NCI-H774 (cell line): ENCODE data around the gene NUDT2.
A peak's percentile ranks its signal among the peaks of the same experiment; 100 is the strongest.
"Not testable (repeated sequence)": the region's sequence is repeated elsewhere in the genome, so short reads cannot be mapped to it uniquely, and the experiment has no call there.

Source experiments
- DNase-seq: peaks from one replicate; lab custom pipeline; 2025; lab: John Stamatoyannopoulos, UW

The NUDT2 gene

DNA sequence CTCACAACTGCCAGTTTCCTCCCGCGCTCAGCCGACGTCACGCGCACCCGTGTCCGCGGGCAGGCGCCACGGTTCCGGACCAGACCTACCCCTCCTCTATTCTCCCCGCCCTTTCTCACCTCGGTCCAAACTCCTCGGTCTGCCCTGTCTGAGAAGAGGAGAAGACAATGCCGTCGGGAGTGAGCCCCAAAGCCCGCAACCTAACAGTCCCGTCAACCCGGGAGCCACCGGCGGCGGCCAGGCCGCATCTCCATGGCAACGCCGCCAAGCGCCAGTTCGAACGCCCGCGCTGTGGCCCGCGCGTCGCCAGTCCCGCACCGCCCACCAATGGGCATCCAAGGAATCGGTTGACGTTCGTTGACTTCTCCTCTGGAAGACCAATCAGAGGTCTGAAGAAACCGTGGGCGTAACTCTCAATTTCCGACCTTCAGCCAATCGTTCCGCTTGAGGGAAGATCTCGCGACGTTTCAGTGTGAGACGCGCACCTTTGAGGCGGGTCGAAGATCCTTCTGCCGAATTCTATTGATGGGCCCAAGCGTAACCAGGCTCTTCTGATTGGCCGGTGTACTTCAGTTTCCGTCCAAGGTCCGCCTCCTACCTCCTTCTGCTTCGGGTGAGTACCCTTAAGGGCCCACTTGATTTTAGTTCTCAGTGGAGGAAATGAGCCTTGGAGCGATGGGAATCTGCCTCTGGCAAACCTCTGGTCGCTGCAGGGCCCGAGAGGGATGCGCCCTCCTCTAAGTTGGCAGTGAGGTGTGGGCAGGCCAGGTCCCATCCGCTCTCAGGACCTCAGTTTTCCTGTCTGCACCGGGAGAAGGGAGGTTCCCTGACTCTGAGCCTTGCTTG lies at the start of gene NUDT2, which contains the start of gene KIF24:
Gene NUDT2 (plus strand): TSS at position 583 of the 846 bp plus-strand sequence. CDS start 9,471 bp downstream, outside the sequence.
Gene KIF24 (minus strand): TSS at position 282 of the 846 bp plus-strand sequence. CDS start 17,922 bp downstream, outside the sequence.
- peak; percentile 99 for DNase-seq

DNA sequence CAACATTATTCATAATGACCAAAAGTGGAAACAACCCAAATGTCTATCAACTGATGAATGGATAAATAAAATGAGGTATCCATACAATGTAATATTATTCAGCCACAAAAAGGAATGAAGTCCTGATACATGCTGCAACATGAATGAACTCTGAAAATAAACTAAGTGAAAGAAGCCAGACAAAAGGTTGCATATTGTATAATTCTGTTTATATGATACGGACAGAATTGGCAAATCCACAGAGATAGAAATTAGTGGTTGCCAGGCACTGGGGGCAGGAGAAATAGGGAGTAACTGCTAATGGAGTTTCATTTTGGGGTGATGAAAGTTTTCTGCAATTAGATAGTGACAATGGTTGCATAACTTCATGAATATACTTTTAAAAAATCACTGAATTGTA lies 47.3 kb upstream of the NUDT2 start:
- no peak for DNase-seq

DNA sequence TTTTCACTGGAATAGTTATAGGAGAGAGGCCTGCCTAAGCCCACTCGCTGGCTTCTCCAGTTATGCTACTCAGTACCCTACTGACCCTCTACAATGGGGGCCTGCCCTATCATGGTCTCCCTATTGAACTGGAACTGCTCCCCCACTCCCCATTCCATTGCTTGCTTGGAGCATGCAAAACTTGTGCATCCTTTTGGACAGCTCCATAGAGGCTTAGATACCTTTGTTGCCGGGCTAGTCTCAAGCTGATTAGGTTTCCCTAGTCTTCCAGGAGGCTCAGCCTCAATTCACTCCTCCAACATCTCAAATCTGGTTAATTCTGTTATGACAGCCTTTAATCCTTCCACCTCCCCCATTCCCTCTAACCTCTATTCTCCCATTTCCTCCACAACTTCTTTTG lies 40.2 kb upstream of the NUDT2 start:
- DNase-seq, result no peak

DNA sequence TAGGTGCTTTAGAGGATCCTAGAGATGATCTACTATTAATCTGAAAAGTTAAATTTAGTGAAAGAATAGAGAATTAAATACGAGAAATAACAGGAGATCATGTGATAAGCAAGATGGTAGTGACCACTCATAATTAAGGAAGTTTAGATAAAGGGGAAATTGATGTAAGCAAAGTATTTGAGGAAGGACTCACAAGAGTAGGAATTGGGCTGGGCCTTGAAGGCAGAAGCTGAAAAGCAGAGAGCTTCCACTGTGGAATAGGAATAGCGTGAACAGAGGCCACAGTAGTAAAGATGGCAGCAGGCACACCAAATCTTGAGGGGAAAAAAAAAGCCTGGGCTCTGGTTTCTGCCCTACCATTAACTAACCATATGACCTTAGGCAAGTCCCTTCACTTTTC lies 38.3 kb upstream of the NUDT2 start:
- no peak for DNase-seq

DNA sequence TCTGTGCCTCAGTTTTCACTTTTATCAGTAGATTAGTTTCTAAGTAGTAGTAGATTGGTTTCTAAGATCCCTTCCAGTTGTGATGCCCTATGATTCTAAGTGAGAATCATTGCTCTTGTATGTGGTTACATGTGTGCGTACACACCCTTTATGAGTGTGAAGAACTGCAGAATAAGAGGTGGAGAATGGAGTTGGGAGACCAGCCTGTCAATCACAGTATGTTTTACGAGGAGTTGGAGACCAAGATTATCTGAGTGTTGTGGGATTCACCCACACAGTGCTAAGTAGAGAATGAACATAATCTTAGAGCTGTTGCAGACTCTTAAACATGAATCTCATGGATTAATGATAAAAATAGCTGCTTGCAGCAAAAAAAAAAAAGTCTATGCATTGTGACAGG lies 37.9 kb upstream of the NUDT2 start:
- DNase-seq, result no peak

DNA sequence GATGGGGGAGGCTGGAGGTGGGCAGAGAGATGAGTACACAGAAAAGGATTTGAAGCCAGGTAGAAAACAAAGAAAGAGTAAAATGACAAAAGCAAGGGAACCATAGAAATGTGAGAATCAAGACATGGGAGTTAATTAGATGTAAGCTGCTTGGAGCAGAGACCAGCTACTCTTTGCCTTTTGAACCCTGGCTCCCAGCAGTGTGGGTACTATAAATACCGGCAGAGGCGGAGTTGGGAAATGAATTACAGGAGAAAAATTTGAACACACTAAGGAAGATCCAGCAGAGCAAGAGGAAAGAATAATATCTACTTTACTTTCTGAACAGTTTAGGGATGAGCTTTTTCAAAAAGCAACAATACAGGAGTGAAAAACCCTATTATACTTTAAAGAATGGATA lies 36.8 kb upstream of the NUDT2 start:
- DNase-seq, result no peak

DNA sequence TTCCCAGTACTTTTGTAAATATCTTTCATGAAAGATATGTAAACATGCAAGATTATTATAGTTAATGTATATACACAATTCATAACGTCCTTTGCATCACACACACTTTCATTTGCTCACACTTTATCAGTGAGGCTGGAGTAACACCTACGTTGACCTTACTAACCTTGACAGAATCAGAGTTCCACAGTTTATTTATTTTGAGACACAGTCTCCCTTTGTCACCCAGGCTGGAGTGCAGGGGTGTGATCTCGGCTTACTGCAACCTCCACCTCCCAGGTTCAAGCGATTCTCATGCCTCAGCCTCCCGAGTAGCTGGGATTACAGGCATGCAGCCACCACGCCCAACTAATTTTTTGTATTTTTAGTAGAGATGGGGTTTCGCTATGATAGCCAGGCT lies 28.3 kb upstream of the NUDT2 start:
- DNase-seq, result not testable (repeated sequence)

DNA sequence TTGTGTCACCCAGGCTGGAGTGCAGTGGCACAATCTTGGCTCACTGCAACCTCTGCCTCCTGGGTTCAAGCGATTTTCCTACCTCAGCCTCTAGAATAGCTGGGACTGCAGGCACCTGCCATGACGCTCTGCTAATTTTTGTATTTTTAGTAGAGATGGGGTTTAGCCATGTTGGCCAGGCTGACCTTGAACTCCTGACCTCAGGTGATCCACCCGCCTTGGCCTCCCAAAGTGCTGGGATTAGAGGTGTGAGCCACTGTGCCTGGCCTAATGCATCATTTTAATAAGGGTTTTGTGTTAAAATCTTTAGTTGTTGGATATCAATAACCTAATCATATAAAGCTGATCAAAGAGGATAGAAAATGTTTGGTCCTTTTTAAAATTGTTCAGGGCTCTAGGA lies 21.1 kb upstream of the NUDT2 start:
- not testable (repeated sequence) for DNase-seq

DNA sequence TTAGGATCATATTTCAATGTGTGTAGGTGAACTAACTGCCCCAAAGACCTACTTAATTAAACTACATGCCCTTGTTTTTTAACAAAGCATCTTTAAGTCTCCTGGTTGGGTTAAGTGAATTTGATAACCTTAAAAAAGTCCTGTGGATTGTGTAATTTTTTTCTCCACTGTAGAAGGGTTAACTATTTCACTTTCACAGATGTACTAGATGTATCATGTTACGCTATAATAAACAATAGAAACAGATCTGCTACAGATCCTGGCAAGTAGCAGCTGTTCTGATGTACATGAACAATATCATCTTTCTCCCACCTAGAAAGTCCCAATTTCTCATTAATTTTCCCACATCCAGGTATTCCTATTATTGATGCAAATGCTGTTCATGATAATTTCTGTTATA lies 19.2 kb upstream of the NUDT2 start:
- DNase-seq, result no peak

DNA sequence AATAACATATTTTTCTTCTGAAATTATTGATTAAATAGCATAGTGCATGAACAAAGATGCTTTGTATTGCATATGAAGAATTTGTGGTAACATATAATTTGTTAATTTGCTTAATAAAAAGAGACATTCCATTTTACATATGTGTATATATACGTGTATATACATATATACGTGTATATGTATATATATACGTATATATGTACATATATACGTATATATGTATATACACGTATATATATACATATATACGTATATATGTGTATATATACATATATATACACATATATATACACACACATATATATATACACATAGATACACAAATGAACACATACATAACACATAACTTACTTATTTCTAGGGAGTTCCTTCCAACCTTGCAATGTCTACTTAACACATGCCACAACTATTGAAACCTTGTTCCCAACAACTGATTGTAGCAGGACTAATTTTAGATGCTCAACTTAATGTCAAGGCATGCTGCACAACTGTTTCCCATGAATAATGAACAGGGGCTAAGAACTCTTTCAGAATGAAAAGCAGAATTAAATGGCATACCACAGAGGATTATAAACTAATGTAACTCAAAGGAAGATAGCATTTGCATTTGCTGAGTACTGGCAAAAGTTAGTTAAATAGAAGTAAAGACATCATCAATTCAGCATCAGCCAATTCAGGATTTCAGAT lies 17.7 kb upstream of the NUDT2 start:
- DNase-seq, result no peak

DNA sequence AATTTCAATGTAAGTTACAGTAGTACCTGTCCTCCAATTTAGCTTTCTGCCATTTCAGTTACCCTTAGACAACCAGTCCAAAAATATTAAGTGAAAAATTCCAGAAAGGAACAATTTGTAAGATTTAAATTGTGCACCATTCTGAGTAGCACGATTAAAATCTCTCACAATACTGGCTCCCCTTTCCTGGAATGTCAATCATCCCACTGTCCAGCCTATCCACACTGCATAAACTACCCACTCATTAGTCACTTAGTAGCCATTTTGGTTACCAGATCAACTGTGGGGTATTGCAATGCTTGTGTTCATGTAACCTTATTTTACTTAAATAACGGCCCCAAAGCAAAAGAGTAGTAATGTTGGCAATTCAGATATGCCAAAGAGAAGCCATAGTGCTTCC lies 11.9 kb upstream of the NUDT2 start:
- no peak for DNase-seq

DNA sequence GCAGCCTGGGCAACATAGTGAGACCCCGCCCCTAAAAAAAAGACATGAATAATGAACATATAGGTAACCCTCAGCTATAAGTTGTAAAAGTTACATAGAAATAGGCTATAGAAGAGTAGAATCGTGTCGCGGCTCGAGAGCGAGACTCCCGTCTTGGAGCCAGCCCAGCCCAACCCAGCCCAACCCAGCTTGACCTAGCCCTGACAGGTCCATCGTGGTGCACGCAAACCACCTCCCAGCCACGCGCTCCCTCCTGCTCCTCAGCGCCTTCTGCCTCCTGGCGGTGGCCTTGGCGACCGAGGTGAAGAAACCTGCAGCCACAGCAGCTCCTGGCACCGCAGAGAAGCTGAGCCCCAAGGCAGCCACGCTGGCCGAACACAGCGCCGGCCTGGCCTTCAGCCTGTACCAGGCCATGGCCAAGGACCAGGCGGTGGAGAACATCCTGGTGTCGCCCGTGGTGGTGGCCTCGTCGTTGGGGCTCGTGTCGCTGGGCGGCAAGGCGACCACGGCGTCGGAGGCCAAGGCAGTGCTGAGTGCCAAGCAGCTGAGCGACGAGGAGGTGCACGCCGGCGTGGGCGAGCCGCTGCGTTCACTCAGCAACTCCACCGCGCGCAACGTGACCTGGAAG lies 11.1 kb upstream of the NUDT2 start:
- DNase-seq, result no peak

DNA sequence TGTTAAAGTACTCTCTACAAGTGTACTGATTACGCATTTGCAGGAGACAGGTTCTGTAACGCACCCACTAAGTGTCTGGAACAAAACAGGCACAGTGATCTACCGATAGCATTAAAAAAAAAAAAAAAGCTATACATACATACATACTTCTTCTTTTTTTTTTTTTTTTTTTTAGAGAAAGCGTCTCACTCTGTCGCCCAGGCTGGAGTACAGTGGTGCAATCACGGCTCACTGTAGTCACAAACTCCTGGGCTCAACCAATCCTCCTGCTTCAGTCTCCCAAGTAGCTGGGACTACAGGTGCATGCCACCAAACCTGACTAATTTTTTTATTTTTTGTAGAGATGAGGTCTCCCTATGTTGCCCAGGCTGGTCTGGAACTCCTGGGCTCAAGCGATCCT lies 7.9 kb upstream of the NUDT2 start:
- DNase-seq, result no peak

DNA sequence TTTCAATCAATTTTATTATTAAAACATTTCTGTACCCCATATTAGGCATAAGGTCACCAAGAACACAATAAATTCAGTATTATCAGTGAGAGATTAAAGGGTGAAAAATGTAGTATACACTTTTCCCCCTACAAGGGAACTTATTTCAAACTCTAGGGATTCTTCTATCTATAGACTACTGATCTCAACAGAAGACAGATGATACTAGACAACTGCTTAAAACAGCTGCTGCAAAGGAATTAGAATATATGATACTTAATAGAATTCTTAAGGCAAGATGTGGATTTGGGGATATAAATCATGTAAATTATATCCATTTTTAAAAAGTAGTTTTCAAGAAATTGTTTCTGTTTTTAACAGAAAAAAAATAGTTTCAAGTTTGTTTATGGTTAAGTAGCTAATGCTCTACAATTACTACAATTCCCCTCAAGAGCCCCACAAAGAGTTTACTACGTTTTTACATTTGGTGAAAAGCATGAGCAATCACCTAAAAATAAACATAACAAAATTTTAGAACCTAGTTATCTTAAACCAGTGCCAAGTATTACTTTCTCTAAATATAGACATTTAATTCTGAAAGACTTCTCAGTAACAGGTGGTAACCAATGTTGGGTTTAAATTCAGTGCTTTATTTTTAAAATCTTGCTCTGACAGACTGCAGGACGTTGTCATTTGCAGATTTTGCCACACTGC lies 6.3 kb upstream of the NUDT2 start:
- no peak for DNase-seq

DNA sequence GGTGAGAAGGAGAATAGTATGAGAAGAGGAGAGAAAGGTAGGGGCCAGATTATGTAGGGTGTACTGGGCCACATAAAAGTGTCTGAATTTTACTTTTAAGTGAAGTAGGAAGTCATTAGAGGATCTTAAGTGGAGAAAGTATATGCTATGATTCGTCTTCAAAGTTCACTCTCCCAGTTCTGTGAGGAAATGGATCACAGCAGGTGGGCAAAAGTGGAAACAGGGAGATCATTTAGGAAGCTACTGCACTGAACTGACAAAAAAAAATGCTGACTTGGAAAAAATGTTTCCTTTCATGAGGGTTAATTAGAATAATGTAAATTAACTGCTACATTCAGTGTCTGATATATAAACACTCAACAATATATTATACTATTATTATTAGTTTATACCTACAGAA lies 2.7 kb upstream of the NUDT2 start:
- DNase-seq, result no peak

DNA sequence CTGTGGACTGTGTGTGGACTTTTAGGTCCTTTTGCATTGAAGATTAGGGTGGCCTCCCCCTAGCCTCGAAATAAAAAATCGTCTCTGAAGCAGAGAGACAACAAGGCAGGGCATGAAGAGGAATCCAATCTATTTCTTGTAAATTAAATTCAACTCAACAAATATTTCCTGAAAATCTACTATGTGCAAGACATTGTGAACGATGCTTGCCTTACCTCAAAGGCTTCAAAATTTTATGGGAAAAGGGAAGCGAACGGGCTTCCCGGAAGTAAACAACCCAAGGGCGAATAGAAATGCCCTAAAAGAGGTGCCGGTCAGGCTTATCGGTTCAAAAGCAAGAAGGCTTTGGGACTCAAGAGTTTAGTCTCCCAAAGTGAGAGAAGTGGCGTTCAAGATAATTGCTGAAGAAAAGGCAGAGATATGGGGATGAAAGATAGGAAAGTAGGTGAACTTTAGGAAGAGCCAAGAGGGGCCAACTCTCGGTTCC lies 826 bp upstream of the NUDT2 start:
- DNase-seq, result no peak

DNA sequence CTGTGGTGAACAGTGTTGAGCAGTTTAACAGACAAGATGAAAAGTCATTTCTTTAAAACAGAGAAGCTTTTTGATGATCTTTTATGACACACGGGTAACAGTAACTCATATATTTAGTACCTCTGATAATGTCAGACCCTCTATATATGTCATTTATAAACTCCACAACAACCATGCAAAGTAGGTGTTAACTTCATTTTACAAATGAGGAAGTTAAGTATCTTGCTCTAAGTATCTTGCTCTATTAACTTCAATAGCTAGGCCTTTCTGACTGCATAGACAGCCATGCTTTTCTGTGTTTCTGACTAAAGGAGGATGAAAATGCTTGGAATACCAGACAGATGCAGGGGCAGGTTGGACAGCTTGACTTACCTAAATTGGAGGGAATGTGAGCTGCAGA lies 1.8 kb downstream of the NUDT2 start:
- no peak for DNase-seq

DNA sequence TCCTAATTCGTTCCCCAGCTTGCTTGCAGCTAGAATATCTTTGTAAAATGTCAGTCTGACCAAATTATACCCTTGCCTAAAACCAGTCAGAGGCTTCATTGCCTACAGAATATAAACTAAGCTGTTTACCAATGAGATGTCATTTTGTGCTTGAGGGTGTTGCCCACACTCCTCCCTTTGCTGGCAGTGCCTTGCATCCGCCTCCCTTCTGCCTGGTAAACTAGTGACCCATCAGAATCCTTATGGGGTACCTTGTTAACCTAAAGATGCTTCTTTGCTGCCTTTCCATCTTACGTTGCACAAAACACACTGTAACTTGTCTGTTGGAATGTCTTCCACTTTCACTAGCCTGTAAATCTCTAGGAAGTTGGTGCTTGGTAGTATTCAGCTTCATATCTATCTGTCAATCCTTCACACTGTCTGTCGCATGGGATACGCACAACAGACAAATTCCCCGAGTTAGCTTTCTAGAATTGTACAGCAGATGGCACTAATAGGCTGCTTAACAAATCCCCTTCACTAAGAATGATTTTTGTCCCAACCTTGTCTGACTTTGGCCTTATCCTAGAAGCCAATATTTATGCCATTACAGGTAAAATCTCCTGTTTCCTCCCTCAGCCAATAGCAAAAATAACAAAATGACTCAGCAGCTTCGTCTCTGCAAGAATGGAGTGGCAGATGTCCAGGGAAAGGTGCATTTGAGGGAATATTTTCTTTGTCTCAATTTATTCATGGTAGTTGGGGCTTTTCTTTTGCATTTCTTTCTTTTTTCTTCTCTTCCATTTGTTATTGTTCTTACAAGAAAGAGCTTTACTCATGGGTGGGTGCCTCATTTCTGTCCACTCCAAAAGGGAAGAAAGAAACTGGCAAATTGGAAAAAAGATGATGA lies 3.0 kb downstream of the NUDT2 start:
- DNase-seq, result no peak

DNA sequence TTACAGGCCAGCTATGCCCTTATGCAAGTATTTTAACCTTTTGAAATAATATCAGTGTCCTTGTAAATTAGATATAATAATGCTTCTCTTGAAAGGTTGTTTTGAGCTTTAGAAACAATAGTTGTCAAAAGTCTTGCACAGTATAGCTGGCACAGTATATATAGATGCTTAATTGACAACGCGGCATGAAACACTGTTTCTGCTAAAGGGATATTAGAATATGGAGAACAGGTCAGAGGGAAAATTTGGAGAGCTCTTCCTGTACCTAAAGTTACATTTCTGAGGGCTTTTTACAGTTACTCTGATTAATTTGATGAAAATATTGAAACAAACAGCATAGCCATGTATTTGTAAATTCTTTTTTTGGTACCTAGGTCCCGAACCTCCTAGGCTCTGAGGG lies 4.5 kb downstream of the NUDT2 start:
- DNase-seq, result no peak

DNA sequence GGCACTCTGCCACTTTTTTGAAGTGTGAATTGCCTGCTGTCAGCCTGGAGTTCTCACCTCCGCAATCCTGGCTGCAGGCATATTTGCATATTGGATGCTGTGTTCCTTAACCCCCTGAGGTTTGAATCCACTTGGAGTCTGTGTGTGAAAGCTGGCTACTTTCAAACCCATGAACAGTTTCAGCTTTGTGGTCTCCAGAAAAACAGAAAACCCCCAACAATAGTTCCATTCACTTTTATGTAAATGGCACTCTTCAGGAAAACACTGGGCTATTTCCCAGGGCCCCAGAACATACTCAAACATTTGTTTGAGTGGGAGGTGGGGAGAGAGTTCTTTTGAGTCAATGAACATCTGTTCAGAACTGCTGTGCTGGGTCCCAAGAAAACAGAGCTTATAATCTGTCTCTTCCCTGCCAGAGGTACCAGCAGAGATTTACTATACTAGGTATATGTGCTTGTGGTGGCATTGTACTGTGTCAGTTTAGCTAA lies 5.0 kb downstream of the NUDT2 start:
- DNase-seq, result no peak

DNA sequence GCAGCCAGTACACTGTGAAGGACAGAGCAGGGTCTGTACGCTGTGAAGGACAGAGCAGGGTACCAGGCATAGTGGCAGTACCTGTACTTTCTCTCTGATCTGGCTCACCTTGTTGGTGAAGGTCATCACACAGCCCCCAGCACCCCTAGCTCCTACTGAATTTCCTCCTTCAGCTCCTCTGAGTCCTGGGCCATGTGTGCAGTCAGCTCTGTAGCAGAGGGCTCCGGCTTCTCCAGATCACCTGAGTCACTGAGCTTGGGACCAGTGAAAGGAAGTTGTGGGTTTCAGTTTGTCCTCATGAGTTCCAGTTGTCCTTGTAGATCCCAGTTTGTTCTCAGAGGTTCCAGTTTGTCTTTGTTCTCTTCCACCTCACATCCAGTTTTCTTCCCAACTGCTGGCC lies 5.5 kb downstream of the NUDT2 start:
- no peak for DNase-seq
